GM18870 (cell line): ENCODE results near the gene ZBTB2.
"Not testable (repeated sequence)": the region's sequence is repeated elsewhere in the genome, so short reads cannot be mapped to it uniquely, and the experiment has no call there.

Source experiments
- ATAC-seq: cut with Tn5 transposase; IDR thresholded peaks from one replicate; pipeline ENCODE4 v1.9.1; 2021; ENCODE audit warnings: moderate library complexity; ENCODE audit not compliant: unreplicated experiment

Gene ZBTB2

DNA sequence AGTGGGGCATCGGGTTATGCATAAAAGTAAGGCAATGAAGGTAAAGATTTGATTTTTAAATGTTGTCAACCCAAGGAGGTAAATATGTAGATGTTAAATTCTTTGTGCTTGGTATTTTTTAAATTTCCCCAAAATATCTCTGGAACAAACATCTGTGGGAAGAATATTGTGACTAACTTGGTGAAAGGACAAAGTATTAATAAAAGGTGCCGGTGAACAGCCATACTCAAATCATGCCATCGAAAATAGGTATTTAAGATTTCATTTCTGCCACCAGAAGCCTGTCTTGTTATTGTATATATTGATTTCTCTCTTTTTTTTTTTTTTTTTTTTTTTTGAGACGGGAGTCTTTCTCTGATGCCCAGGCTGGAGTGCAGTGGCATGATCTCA is 12.6 kb upstream of the ZBTB2 start:
- no peak for ATAC-seq

DNA sequence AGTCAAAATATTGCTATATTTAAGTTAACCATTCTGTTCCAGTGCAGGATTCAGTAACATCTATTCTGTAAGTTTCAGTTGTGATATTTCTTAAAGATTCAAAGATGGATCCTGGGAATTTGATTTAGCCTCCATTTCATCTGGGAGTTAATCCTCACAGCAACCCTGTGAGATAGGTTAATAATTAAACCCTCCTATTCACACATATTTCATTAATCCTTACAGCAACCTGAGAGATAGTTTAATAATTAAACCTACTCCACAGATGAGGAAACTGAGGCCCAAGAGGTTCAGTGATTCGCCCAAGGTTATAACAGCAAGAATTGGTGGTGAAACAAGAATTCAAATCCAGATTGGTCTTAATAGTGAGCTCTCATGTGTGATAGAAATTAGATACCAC is 10.9 kb upstream of the ZBTB2 start:
- no peak for ATAC-seq

DNA sequence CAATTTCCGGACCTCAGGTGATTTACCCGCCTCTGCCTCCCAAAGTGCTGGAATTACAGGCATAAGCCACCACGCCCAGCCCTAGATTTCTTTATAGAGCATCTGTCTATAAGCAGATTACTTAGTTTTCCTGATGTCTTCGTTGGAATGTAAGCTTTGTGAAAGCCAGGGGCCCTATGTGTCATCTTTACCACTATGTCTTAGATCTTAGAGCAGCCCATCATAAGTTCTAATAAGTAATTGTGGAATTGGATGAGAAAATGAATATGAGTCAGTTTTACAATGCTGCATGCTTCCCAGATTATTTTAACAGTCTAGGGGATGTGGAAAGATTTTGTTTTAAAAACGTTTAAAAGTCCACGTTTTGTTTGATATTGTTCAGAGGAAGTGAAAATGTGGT is 9.1 kb upstream of the ZBTB2 start:
- ATAC-seq = no peak

DNA sequence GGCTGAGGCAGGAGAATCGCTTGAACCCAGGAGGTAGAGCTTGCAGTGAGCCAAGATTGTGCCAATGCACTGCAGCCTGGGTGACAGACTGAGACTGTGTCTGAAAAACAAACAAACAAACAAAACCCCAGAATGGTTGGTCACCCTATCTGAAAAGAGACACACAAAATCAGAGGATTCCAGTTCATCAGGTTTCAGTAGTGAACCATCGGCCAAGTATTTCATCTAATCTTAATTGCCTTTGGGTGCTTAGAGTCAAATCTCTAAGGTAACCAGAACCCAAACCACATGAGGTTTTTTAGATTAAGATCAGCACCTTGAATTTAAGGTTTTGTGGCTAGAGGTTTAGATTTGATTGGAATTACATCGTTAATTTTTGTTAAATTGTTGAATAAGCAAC is 8.3 kb upstream of the ZBTB2 start:
- no peak for ATAC-seq

DNA sequence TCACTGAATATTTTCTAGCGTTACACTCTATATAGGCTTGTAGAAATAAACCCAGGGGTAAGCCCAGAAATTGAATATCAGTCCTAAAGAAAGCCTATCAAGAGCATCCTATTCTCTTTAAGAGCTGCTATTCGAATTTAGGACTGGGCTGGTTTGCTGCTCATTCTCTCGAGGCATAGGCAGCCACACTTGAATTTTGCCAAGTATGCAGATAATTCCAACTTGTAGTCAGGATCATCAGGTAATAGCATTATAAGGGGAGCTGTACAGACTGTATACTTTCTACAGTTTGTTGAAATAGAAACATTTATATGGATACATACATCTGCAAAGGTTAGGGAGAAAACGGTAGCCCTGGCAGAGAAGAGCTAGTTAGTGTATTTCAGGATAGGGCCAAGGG is 2.1 kb upstream of the ZBTB2 start:
- ATAC-seq = no peak

DNA sequence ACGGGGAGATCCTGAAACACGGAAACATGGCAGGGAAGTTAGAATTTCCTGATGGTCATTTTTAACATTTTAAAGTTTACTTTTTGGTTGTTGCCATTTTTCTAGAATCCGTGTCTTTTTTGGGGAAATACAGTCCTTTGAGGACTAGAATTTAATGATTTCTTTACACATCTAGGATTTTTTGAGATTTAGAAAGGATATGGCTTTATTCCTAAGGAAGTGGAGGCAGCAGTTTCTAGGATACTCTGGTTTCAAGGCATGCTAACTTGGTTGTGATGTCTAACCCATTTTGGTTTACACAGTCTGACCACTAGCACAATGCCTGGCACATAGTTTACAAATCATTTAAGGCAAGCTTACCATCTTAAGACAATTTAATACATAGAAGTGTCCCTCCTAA is 1.1 kb upstream of the ZBTB2 start:
- no peak for ATAC-seq

DNA sequence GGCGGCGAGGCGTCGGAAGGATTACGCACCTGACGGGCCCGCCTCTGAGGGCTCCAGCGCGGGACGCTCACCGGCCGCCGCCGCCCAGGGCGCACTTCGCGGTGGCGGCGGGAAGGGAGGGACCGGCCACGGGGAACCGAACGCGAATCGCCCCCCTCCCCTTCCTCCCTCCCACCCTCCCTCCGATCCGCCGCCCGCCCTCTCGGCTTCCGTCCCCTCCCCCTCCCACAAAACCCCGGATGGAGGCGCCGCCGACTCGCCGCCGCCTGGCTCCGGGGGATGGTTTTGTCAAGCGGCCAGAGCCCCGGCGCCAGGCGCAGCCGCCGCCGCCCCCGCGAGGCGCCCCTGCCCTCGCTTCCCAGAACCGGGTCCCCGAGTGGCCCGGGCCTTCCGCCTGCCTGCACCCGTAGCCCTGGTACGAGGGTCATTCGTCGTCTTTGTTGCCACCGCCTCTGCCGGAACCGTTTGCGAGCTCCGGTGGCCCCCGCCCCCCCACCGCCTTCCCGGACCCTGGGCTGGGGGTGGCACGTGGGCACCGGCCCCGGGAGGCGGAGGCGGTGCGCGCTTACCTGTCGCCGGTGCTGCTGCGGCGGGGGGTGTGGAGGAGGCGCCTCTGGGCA is 398 bp downstream of the ZBTB2 start:
- ATAC-seq = no peak

DNA sequence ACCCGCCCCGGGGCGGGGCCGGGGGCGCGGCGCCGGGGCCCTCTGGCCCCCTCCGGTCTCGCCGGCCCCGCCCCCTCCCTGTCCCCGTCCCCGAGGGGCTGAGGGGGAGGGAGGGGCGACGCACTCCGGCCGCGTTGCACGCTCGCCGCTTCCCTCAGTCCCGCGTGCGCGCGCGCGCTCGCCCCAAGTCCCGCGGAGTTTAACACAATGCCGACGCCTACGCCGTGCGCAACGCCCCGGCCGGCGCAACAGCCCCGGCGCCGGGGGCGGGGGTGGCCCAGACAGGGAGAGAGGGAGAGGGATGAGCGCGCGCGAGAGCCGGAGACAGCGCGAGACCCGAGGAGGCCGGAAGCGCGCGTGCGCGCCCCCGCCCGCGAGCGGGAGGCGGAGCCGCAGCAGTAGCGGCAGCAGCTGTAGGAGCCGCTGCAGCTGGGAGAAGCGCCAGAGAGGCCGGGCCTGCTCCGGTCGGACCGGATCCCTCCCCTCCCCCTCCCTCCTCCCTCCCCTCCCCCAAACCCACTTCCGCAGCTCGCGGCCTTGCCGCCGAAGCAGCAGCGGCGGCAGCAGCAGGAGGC is 996 bp downstream of the ZBTB2 start:
- ATAC-seq = peak; percentile 80

DNA sequence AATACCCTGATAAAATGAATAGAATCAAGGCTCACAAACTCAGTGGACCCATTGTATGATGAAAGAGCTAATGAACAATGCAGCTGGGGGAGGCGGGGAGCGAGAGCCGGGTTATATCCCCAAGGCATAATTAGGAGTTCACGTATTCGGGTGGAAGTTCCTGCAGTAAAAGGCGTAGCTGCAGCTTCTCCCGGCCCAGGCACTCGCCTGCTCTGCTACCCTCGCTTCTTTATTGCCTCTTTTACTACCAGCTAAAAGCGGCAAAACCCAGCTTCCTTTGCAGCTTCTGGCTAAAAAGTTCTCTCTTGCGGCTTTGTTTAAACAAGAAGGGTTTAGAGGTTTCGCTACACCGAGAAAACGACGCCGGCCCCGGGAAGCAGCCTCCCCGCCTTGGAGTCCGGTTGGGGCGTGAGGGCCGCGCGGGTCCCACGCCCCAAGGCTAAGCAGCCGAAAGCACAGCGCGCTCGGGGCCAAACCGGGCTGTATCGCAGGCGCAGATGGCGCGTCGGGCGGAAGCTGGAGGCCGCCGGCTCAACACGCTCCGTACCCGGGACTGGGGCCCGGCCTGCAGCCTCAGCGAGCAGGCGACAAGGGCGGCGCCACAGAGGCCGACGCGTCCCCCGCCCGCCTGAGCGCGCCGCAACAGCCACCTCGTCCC is 1.6 kb downstream of the ZBTB2 start:
- peak; percentile 40 for ATAC-seq

DNA sequence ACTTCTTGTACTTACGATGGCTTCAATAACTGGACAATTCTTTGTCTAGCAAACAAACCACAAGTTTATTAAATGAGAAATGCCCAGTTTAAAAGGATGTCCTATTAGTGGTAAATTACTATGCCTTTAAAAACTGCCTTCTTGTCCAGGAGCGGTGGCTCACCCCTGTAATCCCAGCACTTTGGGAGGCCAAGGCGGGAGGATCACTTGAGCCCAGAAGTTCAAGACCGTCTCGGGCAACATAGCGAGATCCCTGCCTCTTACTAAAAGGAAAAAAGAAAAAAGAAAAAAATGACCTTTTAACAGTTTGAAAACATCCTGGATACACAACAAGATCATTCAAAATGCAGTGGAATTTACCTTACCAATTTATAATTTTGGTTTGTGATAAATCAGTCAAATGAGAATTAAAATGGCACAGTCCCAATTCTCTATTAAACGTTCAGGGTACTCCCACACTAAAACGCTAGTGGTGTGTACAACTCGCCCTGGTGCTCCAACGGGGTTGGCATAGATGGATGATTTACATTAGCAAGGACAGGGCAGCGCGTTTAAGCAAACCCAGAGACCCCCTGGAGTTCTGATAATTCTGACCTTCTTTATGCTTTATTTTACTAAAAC is 2.3 kb downstream of the ZBTB2 start:
- no peak for ATAC-seq

DNA sequence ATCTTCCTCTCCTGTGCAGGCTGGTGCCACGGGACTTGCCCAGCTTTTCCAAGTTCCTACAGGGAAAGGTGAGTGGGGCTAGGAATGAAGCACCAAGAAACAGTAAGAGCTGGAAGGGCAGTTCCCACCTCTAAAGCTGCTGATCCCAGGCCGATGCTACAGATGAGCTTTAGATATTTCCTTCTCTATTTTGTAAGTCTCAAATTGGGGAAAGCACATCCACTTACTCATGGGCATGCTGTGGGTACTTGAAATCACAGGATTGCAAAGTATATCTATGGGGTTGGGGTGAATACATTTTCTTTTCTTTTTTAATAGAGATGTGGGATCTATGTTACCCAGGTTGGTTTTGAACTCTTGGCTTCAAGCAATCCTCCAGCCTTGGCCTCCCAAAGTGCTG is 3.1 kb downstream of the ZBTB2 start:
- no peak for ATAC-seq

DNA sequence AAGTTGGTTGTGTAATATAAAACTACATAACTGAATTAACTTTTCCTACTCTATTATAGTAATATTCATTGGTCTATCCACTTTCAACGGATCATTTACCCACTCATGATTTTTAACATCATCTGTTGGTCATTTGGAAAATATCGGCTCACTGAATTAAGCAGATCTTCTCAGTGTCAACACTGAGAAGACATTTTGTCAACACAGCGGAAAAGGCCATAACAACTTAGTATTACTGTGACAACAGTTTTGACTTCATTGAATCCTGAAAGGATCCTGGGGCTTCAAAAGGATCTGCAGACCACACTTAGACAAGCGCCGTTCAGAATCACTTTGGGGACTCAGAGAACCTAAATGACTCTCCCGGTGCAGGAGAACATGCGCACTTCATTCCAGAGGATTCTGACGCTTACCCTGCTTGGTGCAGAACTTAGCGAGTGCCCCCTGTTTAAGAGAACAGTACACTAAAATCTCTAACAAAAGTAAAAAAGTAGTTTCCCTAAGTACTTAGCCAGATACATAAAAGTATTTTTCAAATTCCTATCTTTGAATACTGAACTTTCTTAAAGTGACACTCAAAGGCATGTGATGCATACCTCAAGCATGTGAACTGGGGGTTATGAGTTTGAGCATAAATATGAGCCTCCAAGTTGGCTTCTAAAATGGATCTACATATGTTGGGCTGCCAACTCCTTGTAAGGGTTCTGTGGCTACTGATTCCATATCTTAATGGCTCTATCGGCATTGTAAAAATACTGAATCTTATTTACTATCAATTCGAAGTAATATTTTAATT is 4.0 kb downstream of the ZBTB2 start:
- ATAC-seq = no peak

DNA sequence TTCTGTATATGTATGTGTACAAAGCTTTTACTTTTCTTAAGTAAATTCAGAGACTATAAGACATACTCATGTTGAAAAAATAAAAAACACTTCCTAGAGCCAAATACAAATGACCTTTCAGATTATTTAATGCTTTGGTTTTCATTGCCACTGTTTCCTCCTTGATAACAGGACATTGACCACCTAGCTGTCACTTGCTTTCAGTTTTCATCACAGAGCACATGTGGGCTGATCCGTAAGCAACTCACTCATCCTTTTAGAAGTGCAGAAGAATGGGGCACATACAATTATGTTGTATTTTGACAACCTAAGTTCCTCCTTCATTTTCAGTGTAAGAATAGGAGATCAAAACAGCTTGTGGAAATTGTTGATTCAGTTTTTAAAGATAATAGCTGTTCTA is 6.2 kb downstream of the ZBTB2 start:
- ATAC-seq = no peak

DNA sequence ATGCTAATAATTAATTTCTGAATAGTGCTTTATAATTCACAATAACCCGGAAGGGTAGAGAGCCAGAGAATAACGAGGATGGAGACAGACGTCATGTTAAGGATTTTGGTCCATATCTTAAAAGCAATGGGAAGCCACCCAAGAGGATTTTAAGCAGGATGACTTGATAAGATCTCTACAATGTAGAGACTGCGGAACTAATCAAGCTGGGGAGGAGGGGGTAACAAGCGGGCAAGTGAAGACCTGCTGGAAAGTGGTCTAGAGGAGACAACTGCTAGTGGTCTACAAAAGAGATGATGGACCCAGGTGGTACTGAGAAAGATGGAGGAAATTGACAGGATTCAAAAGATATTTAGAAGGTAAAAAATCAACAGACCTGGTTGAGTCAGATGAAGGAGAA is 7.2 kb downstream of the ZBTB2 start:
- no peak for ATAC-seq

DNA sequence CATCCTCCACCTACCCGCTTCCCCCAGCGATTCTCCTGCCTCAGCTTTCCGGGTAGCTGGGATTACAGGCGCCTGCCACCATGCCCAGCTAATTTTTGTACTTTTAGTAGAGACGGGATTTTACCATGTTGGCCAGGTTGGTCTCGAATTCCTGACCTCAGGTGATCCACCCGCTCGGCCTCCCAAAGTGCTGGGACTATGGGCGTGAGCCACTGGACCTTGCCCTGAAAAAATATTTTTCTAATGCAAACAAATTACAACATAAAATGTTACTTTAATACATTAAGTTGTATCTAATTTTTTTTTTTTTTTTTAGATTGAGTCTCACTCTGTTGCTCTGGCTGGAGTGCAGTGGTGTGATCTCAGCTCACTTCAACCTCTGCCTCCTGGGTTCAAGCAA is 8.7 kb downstream of the ZBTB2 start:
- ATAC-seq = not testable (repeated sequence)

DNA sequence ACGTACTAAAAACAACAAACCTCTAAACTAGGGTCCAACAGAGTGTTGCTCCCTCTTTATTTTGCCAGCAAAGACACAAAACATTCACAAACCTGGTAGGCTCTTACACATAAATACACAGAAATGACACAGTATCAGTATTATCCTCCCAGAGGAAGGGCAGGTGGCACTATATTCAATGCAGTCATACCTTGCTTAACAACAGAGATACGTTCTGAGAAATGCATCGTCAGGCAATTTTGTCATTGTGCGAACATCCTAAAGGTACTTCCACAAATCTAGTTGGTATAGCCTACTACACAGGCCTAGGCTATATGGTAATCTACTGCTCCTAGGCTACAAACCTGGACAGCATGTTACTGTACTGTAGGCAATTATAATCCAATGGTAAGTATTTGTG is 9.6 kb downstream of the ZBTB2 start:
- no peak for ATAC-seq

DNA sequence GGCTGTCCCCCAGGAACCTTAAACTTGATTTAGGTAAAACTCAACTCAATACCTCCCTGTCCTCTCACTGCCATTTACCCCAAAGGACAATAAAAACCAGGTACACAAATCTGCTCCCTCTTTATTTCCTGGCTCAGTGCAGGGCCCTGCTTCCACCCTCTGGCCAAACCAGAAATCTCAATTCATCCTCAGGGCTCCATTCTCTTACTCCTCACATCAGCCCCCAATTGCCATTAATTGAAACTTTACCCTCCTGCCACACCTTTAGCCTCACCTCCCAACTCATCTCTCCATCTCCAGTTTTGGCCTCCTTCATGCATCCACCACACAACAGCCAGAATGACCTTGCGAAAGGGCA is 10.5 kb downstream of the ZBTB2 start:
- no peak for ATAC-seq

DNA sequence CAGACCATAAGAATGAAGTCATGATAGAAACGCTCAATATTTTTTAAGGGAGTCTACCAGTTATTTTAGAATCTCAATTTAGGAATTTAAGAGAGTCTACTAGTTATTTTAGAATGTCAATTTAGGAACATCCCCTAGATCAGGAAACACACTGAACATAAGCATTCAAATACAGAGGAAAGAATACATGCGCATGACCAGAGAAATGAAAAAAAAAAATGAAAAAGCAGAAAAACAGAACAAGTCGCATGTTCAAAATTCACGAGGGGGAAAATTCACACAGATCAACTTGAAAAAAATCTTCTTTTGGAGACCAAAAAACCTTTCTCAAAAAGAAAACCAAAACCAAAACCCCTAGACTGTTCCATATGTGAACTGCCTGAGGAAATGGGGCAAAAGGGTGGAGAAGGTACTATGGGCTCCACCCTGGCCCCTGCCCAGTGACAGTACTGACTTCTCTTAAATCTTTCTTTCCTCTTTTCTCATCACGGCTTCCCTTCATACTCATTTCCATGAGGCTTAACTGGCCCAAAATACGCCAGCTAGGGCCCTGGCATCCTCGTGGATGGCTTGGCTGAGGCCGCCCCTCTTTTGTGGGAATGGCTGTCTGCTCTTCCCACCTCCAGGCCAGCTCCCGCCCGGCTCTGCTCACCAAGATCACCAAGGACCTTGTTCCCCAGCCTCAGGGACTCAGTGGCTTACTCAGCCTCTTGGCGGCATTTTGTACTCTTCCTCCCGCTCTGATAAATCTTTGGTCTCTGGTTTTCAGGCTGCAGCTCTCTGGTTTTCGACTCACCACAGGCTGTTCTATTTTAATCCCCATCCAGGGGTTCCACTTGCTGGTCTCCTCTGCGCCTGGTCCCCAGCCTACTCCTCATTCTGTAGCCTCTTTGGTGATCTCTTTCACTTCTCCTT is 11.2 kb downstream of the ZBTB2 start:
- ATAC-seq = peak; percentile 54

DNA sequence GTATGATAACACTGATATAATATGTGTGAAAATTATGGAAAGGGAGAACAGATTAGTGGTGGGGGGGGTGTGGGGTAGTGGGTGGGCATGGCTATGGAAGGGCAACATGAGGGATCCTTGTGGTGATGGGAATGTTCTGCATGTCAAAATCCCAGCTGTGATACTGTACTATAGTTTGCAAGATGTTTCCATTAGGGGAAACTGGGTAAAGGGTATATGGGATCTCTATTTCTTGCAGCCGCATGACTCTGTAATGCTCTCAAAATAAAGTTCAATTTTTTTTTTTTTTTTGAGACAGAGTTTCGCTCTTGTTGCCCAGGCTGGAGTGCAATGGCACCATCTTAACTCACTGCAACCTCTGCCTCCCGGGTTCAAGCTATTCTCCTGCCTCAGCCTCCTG is 14.3 kb downstream of the ZBTB2 start:
- ATAC-seq = no peak

DNA sequence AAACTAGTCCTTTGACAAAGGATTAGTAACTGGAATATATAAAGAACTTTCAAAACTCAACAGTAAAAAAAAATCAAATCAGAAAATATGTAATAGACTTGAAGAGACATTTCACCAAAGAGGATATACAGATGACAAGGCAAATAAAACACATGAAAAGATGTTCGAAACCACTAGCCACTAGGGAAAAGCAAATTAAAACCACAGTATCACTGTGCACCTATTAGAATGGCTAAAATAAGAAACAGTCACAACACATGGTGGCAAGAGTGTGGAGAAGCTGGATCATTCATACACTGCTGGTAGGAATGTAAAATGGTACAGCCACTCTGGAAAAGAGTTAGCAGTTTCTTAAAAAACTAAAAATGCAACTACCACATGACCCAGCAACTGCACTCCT is 14.9 kb downstream of the ZBTB2 start:
- ATAC-seq = no peak

DNA sequence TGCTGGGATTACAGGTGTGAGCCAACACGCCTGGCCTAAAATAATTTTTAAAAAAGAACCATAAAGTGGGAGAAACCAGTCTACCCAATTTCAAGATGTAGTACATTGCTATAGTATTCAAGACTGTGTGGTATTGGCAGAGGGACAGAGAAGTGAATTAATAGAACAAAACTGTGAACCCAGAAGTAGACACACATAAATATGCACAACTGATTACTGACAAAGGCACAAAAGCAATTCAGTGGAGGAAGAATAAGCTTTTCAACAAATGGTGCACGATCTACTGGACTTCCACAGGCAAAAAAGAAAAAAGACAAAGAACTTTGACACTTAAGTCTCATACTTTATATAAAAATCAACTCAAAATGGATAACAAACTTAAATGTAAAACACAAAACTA is 15.5 kb downstream of the ZBTB2 start:
- ATAC-seq = no peak
